ENCODE measurements around the gene SKI.

- no peak for TF ChIP-seq CTCF (IDR thresholded peaks at IDR 0.05)
- TF ChIP-seq EP300 (IDR thresholded peaks at IDR 0.05): no peak
- no peak for TF ChIP-seq POLR2A (IDR thresholded peaks at IDR 0.05)
- TF ChIP-seq POLR2AphosphoS5 (IDR thresholded peaks at IDR 0.05): peak; percentile 54
Measured at GRCh38 chr1:2240270-2241156, 12.4 kb downstream of the SKI start.
